Urothelium cell line (cell line): ENCODE measurements around the gene OTULIN.

Experiments used
- DNase-seq: peaks from one replicate; pipeline ENCODE4 v3.0.0; 2011; ENCODE audit warnings: low spot score, mixed read lengths
- FAIRE-seq: peaks from 2 replicates; lab custom pipeline; 2011; peaks lifted over from hg19 to GRCh38; lab: Jason Lieb, UNC

The OTULIN gene

GRCh38 chr5:14667770-14668169 is 3.3 kb downstream of the OTULIN start:
- no peak for DNase-seq
- FAIRE-seq, result no peak

DNA sequence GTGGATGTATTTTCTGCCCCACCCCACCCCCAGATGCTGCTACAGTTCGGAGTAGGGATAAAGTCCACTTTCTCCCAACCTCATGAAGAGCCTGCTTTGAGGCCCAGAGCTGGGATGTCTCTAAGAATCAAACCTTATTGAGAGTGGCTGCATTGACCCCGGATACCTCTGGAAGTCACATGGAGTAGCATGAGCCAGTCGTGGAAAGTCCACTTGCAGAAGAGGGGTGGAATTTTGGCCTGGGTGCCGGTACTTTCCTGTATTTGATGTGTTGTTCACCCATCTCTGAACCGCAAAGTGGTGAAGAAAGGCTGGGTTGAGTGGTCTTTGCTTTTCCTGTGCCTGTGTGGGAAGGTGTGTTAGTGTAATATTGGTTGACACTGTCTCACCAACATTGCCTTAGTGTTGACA is 3.7 kb downstream of the OTULIN start:
- FAIRE-seq, result no peak
- DNase-seq, result no peak

- FAIRE-seq (no peak), DNase-seq (no peak)
Observed at GRCh38 chr5:14669415-14669814, 4.9 kb downstream of the OTULIN start.

DNA sequence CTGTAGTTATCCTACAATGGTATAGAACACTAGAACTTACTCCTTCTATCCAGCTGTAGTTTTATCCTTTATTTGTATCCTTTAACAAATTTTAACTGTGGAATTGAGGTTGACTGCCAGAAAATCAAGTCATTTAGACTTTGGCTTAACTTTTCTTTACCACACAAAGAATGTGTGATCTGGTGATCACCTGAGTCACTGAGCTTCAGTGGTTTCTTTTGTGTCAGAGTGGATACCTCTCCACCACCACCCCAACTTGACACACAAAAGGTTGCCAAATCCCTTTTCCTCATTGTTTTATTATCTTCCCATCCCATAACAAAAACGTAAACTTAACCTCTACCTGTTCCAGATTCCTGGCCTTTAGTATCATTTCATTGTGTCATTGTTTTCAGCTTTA is 5.5 kb downstream of the OTULIN start:
- no peak for FAIRE-seq
- no peak for DNase-seq

DNA sequence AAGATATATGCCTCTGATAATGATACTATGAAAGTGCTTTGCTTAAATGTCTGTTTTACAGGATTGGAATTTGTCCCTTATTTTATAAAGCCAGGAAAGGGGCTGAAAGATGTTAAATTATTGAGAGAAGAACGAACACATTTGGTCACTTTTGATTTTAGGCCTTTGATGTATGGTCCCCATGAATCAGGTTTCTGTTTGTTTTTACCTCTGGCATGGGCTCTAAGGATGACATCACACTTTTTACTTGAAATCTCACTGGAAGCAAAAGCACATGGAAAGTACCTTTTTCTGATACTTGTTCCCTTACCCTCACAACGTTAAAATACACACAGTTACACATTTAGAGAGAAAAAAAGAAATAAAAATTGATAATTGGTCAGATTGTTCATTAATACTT is 6.9 kb downstream of the OTULIN start:
- FAIRE-seq (no peak), DNase-seq (no peak)

- DNase-seq (no peak), FAIRE-seq (no peak)
Observed at GRCh38 chr5:14672082-14672481, 7.6 kb downstream of the OTULIN start.

GRCh38 chr5:14672484-14673394 is 8.2 kb downstream of the OTULIN start:
- FAIRE-seq (no peak), DNase-seq (no peak)

GRCh38 chr5:14673443-14673842 is 8.9 kb downstream of the OTULIN start:
- DNase-seq (no peak), FAIRE-seq (no peak)

GRCh38 chr5:14674983-14675854 is 10.7 kb downstream of the OTULIN start:
- no peak for DNase-seq
- FAIRE-seq, result no peak

- DNase-seq (no peak), FAIRE-seq (no peak)
Observed at GRCh38 chr5:14675865-14676300, 11.4 kb downstream of the OTULIN start.

GRCh38 chr5:14676320-14676719 is 11.8 kb downstream of the OTULIN start:
- FAIRE-seq (no peak), DNase-seq (no peak)

DNA sequence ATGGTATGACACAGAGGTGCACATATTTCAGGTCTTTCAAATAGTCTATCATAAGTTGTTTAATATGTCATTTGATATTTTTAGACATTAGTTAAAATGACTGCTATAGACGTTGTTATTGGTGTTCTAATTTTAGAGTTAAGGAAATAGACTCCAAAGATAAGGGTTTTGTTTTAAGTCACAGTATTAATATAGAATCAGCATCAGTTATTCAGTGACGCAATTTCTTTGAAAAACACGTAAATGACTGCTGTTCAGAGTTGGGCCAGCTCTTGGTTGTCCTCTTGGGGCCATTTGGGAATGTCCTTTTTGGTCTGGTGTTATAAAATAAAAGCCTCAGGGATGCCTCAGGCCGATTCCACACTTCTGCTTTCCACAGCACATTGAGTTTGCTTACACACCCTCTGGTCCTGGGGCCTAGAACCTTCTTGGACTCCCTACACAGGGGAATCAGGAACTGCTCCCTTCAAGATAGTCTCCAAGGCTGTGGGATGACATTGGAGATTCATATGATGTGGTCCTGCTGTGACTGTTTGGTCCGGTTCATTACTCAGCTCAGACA is 14.3 kb downstream of the OTULIN start:
- FAIRE-seq (no peak), DNase-seq (no peak)

DNA sequence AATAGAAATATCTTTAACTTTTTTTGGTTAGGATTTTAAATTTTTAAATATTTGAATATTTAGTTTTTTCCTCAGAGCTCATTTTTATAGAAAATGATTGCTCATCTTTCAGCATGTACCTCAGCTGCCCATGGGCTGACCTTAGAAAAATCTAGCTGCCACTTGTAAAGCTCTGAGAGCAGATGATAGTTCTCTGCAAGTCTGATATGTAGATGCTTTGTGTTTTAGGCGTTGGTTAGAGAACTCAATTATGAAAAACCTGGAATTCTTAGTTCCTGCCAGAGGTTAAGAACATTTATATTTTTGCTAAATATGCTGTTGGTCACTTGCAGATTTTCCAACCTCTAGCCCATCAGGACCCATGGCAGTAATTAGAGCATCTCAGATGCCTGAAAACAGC is 15.1 kb downstream of the OTULIN start:
- no peak for FAIRE-seq

GRCh38 chr5:14681236-14681752 is 16.8 kb downstream of the OTULIN start:
- FAIRE-seq, result no peak
- DNase-seq, result no peak

More for the DNA sequence above, 15.1 kb downstream of the OTULIN start:
- DNase-seq, result no peak

DNA sequence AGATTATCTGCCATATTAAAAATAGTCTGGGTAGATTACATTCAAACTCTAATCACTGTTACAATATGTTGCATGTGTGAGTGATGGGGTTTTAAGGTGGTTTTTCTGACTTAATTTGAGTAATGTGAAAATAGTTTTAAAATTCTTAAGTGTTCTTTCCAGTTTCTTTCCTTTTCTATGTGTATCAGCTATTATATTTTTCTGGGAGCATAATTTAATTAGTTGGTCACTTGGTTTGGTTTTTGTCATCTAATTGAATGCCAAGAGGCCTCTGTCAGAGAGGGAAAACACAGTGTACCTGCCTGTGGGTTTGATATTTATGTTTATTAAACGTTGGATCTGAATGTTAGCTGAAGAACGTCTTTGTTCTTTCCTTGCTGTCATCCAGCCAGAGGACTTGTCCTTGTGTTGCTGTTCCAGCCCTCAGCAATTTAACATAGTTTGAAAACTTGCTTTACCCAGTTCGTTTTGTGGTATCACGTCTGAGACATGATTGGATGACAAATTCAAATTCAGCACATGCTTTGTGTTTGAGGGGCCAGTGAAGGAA is 19.5 kb downstream of the OTULIN start:
- DNase-seq, result no peak
- no peak for FAIRE-seq

DNA sequence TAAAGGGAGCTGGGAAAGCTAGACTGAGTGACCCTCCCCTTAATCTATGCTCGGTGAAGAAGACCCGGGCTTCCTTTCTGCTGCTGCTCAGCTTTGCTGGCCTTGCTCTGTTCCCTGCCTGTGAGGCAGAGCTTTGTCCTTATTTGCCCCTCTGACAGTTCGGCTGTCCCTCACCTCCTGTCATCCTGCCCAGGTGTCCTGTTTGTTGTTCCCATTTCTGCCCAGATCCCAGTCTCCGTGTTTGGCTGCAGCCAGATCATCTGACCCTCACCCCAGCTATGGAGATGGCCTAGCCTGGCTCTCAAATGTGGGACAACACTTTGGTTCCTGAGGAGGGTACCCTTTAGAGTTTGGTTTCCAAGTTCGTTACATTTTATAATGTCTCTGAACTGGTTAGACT is 20.2 kb downstream of the OTULIN start:
- no peak for FAIRE-seq
- no peak for DNase-seq

- DNase-seq, result peak; percentile 67
- FAIRE-seq, result peak; percentile 9
Observed at GRCh38 chr5:14685757-14686156, 21.2 kb downstream of the OTULIN start.

DNA sequence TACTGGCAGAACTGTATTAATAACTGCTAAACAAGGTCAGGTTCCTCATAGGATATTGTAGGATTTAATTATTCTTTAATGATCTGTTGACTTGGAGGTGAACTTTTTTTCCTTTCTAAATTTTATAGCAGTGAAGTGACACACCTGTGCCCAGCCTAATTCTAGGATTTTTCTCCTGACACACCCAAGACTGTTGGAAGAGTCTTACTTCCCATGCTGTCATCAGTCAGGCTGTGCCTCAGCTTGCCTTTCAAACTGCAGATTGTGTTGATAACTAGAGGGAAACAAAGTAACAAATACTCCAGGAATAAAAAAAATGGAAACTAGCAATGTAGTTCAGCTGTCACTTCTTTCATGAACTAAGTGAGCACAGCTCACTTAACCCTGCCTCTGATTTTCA is 22.0 kb downstream of the OTULIN start:
- FAIRE-seq, result no peak
- no peak for DNase-seq

- FAIRE-seq, result no peak
- no peak for DNase-seq
Observed at GRCh38 chr5:14687023-14687665, 22.6 kb downstream of the OTULIN start.

GRCh38 chr5:14693070-14693469 is 28.6 kb downstream of the OTULIN start:
- DNase-seq, result no peak
- no peak for FAIRE-seq
